Mesendoderm (in vitro differentiated cells): Measurements from ENCODE around the gene POU3F2.

Experiments used
- DNase-seq: peaks from one replicate; pipeline ENCODE4 v3.0.0; 2013
- H2AK5ac ChIP-seq: 2 replicates; pipeline ENCODE4 v1.6.1; 2013; ENCODE audit warnings: low read length, inconsistent platforms
- H2BK120ac ChIP-seq: 2 replicates; pipeline ENCODE4 v1.6.1; 2013; ENCODE audit warnings: low read depth, mild to moderate bottlenecking, low read length, moderate library complexity, mixed read lengths
- H2BK15ac ChIP-seq: replicated peaks from 2 replicates; pipeline ENCODE4 v1.6.1; 2013; ENCODE audit warnings: low read depth, mild to moderate bottlenecking, moderate library complexity
- H2BK5ac ChIP-seq: 2 replicates; pipeline ENCODE4 v1.6.1; 2013; ENCODE audit warnings: low read length, inconsistent platforms
- H3K18ac ChIP-seq: 2 replicates; pipeline ENCODE4 v1.6.1; 2013; ENCODE audit warnings: mild to moderate bottlenecking, low read length, mixed read lengths
- H3K23ac ChIP-seq: one replicate; pipeline ENCODE4 v1.6.1; 2013; ENCODE audit warnings: low read length
- H3K27ac ChIP-seq: 2 replicates; pipeline ENCODE4 v1.5.1; 2013; ENCODE audit warnings: low read depth, mild to moderate bottlenecking, inconsistent platforms, low read length, moderate library complexity
- H3K27me3 ChIP-seq: 2 replicates; pipeline ENCODE4 v1.6.1; 2013; ENCODE audit warnings: low read length, control low read depth, mild to moderate bottlenecking, inconsistent platforms; ENCODE audit not compliant: insufficient read depth, poor library complexity
- H3K36me3 ChIP-seq: 2 replicates; pipeline ENCODE4 v1.6.1; 2013; ENCODE audit warnings: low read length, inconsistent platforms; ENCODE audit not compliant: control insufficient read depth, insufficient read depth
- H3K4ac ChIP-seq: one replicate; pipeline ENCODE4 v1.6.1; 2013; ENCODE audit warnings: low read depth, mild to moderate bottlenecking, low read length, moderate library complexity
- H3K4me1 ChIP-seq: 2 replicates; pipeline ENCODE4 v1.6.1; 2013; ENCODE audit warnings: low read depth, low read length, inconsistent platforms; ENCODE audit not compliant: control insufficient read depth
- H3K4me2 ChIP-seq: 2 replicates; pipeline ENCODE4 v1.6.1; 2013; ENCODE audit warnings: low read length
- H3K4me3 ChIP-seq: 2 replicates; pipeline ENCODE4 v1.5.1; 2013; ENCODE audit warnings: mild to moderate bottlenecking, low read length
- H3K56ac ChIP-seq: one replicate; pipeline ENCODE4 v1.6.1; 2013; ENCODE audit warnings: low read length
- H3K79me1 ChIP-seq: 2 replicates; pipeline ENCODE4 v1.6.1; 2013; ENCODE audit warnings: low read length, inconsistent platforms
- H3K79me2 ChIP-seq: 2 replicates; pipeline ENCODE4 v1.6.1; 2013; ENCODE audit warnings: mild to moderate bottlenecking, low read length; ENCODE audit not compliant: control insufficient read depth, insufficient read depth
- H3K9ac ChIP-seq: 2 replicates; pipeline ENCODE4 v1.6.1; 2013; ENCODE audit warnings: low read length, inconsistent platforms
- H4K5ac ChIP-seq: one replicate; pipeline ENCODE4 v1.6.1; 2013; ENCODE audit warnings: low read length
- H4K8ac ChIP-seq: one replicate; pipeline ENCODE4 v1.6.1; 2013; ENCODE audit warnings: low read depth, mild to moderate bottlenecking, control low read depth, low read length, moderate library complexity
- WGBS: extraction: QIAGEN DNeasy Blood & Tissue Kit; methylation state at CpG from one replicate; pipeline ENCODE4 v1.1.7; 2013; ENCODE audit warnings: low lambda C conversion rate, missing lambda C conversion rate; ENCODE audit not compliant: insufficient coverage; ENCODE audit errors: extremely low coverage; 5-methylcytosine and 5-hydroxymethylcytosine counted together

POU3F2 gene

DNA sequence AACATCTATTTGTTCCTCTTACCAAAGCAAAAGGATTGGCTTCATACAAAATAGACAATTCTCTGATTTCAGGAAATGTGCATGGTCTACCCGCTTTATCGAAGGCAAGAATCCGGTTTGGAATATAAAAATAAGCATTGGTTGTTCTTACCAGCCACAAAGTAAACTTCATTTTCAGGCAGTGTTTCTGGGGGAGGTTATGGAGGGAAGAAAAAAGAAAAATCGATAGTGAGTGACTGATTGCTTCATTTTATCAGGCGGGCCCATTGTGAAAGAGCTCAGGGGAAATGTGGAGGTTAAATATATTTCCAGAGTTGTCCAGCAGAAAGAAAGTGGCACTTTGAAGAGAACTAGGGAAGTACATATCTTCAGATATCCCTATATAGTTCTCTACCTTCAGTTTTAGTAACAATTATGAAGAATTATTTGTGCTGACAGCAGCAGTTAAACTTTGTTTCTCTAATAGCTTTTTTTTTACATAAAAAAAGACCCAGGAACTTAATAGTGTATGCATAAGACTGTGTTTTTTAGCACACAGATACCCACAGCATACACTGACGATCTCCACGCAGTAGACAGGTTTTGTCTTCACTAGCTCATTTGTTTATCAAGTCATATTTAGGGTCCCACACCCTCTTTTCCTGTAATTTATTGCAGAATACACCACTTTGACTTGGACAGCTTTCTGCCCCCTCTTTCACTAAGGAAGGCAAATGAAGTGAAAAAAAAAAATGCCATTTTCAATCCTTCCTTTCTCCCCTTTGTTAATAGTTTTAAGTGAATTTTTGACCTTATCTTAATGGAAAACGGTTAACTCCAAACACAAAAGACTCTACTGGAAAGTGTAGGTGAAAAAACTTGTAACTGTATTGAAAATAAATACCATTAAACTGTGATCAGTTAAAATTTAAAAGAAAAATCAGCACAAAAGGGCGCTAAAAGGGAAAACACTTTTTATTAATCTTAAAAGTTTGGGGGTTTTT lies 2.9 kb downstream of the POU3F2 start:
- Histone ChIP-seq H3K79me2 (no peaks in the 10 kb centered on the region), H3K4ac (no peak overlapping the region), H3K36me3 (no peaks in the 10 kb centered on the region), H2BK120ac (no peak overlapping the region), H3K23ac (no peak overlapping the region), H3K27me3 (peaks cover 50% of the 10 kb centered on the region), H2BK15ac (no peak overlapping the region), H3K4me1 (peaks cover 2% of the 10 kb centered on the region), H4K5ac (no peak overlapping the region), H3K9ac (no peak overlapping the region), H3K4me2 (no peak overlapping the region), H3K79me1 (no peaks in the 10 kb centered on the region), H2AK5ac (no peak overlapping the region), H3K56ac (no peak overlapping the region), H2BK5ac (no peak overlapping the region), H3K18ac (no peak overlapping the region), H3K4me3 (no peak overlapping the region), H3K27ac (no peak overlapping the region), H4K8ac (no peak overlapping the region)
- no CpG with 5 or more reads among the region's 9 CpGs for WGBS
- DNase-seq = no peak

DNA sequence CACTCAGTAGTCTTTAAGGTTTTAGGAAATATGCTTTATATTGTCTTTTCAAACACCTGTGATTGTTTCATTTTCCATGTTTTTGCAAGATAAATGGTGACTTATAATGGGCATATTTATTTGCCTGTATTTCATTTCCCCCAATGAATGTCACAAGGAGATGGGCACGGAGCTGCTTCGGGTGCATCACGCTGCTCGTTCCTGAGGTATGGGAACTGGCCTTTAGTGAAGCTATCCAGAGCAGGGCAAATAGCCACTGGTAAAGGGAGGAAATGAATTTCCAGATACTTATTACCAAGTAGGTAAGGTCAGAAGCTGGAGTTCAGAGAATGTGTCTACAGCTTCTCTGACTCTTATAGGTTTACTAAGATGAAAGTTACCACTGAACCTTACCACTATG lies 3.7 kb downstream of the POU3F2 start:
- H2AK5ac ChIP-seq = no peak overlapping the region
- no CpG with 5 or more reads among the region's 4 CpGs for WGBS
- no peak overlapping the region for H2BK5ac ChIP-seq
- H4K8ac ChIP-seq = no peak overlapping the region
- no peaks in the 10 kb centered on the region for H3K36me3 ChIP-seq
- H3K27me3 ChIP-seq = peaks cover 49% of the 10 kb centered on the region
- no peak overlapping the region for H3K4me3 ChIP-seq
- no peaks in the 10 kb centered on the region for H3K79me2 ChIP-seq
- H3K27ac ChIP-seq = no peak overlapping the region
- no peak overlapping the region for H3K4me2 ChIP-seq
- H3K4ac ChIP-seq = no peak overlapping the region
- no peak overlapping the region for H3K23ac ChIP-seq
- no peak for DNase-seq
- H3K79me1 ChIP-seq = no peaks in the 10 kb centered on the region
- no peak overlapping the region for H3K9ac ChIP-seq
- no peak overlapping the region for H3K56ac ChIP-seq
- peaks cover 2% of the 10 kb centered on the region for H3K4me1 ChIP-seq
- no peak overlapping the region for H2BK120ac ChIP-seq
- H2BK15ac ChIP-seq = no peak overlapping the region
- no peak overlapping the region for H4K5ac ChIP-seq
- no peak overlapping the region for H3K18ac ChIP-seq

DNA sequence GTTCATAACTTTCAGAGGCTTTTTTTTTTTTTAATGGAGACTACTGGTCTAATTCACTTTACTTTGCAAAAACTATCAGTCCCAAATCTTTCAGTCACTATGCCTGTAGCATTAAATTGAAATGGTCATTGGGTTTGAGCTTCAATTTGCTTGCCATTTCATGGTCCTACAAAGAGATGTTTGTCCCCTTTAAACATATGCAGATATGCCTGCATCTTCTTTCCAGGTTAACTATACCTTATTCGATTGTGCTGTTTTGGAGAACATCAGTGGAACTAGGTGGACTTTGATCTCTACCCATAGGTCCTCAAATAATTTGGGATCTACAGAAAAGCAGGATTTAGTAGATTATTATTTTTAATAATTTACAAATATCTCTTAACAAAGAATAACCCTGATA lies 4.6 kb downstream of the POU3F2 start:
- Histone ChIP-seq H3K79me2 (no peaks in the 10 kb centered on the region), H3K4ac (no peak overlapping the region), H3K23ac (no peak overlapping the region), H3K27me3 (peaks cover 51% of the 10 kb centered on the region), H3K4me1 (no peaks in the 10 kb centered on the region), H3K36me3 (no peaks in the 10 kb centered on the region), H2BK15ac (no peak overlapping the region), H3K18ac (no peak overlapping the region), H4K8ac (no peak overlapping the region), H3K79me1 (no peaks in the 10 kb centered on the region), H3K27ac (no peak overlapping the region), H4K5ac (no peak overlapping the region), H3K56ac (no peak overlapping the region), H3K4me2 (no peak overlapping the region), H3K4me3 (no peak overlapping the region), H3K9ac (no peak overlapping the region), H2AK5ac (no peak overlapping the region), H2BK120ac (no peak overlapping the region), H2BK5ac (no peak overlapping the region)
- DNase-seq = no peak
- WGBS = no CpG with 5 or more reads among the region's 1 CpG

DNA sequence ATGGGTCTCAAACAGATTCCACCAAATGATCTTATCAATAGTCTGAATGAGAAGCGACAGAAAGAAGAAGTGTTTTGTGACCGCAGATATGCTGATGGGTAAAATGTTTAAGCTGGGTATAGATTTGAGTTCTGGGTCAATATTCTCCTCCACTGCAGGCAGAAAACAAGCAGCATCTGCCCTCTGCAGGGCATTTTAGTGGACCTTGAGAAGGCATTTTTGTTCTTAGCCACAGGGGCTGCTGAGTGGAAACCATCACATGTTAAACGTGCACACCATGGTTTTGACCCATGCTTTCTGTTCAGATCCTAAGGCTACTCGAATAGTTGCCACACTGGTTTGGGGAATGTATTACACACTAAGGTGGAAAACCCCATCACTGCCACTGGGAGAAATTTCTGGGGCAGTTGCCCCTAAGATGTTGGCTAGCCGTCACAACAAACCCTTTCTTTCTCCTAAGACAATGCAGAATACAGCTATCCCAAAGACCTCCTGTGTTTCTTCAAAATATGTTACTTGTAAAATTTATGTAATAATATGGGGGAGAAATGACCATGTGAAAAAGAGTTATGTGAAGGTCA lies 5.5 kb downstream of the POU3F2 start:
- Histone ChIP-seq H3K79me2 (no peaks in the 10 kb centered on the region), H3K36me3 (no peaks in the 10 kb centered on the region), H3K27ac (no peak overlapping the region), H4K5ac (no peak overlapping the region), H2BK120ac (no peak overlapping the region), H3K4ac (no peak overlapping the region), H2BK5ac (no peak overlapping the region), H3K9ac (no peak overlapping the region), H3K4me3 (no peak overlapping the region), H2AK5ac (no peak overlapping the region), H3K23ac (no peak overlapping the region), H4K8ac (no peak overlapping the region), H3K27me3 (peaks cover 57% of the 10 kb centered on the region), H3K4me2 (no peak overlapping the region), H3K4me1 (no peaks in the 10 kb centered on the region), H3K18ac (no peak overlapping the region), H3K79me1 (no peaks in the 10 kb centered on the region), H3K56ac (no peak overlapping the region), H2BK15ac (no peak overlapping the region)
- peak; percentile 68 for DNase-seq
- no CpG with 5 or more reads among the region's 5 CpGs for WGBS

DNA sequence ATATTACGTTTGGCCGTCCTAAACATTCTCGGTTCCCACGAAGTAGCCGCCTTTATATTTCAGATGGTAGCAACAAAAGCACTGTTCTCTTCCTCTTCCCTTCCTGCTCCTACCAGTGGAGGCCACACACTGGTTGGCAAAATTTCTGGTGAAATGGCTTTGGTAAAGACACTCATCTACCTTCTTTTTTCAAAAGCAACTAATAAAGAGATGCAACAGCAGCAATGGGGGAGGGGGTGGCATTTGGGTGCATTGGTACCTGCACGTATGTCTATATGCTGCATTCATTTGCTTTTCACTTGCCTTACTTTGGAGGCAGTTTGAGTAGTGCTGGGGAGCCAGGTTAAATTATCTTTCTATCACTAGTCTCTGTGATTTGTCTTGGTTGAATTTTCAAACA lies 6.0 kb downstream of the POU3F2 start:
- Histone ChIP-seq H4K8ac (no peak overlapping the region), H3K9ac (no peak overlapping the region), H3K27ac (no peak overlapping the region), H2BK120ac (no peak overlapping the region), H2BK5ac (no peak overlapping the region), H2BK15ac (no peak overlapping the region), H2AK5ac (no peak overlapping the region), H3K4ac (no peak overlapping the region), H3K79me2 (no peaks in the 10 kb centered on the region), H3K36me3 (no peaks in the 10 kb centered on the region), H3K27me3 (peaks cover 57% of the 10 kb centered on the region), H3K4me3 (no peak overlapping the region), H3K23ac (no peak overlapping the region), H3K4me2 (no peak overlapping the region), H4K5ac (no peak overlapping the region), H3K18ac (no peak overlapping the region), H3K4me1 (no peaks in the 10 kb centered on the region), H3K56ac (no peak overlapping the region), H3K79me1 (no peaks in the 10 kb centered on the region)
- WGBS = no CpG with 5 or more reads among the region's 6 CpGs
- DNase-seq = no peak
